ENCODE measurements around the gene GRIK1.

The GRIK1 gene

GRCh38 chr21:29638761-29639327 is 301.0 kb downstream of the GRIK1 start:
- no peak for DNase-seq (ENCODE audit: low spot score in 2 of 2)
- no peaks in the 10 kb centered on the region for H3K9me3 ChIP-seq
- no peaks in the 10 kb centered on the region for H3K4me1 ChIP-seq
- H3K36me3 ChIP-seq (replicated peaks), result no peaks in the 10 kb centered on the region
- H3K4me3 ChIP-seq, result no peak overlapping the region
- no peaks in the 10 kb centered on the region for H3K27me3 ChIP-seq (ENCODE audit: low read depth)
- in situ Hi-C loops (cut with MboI; ENCODE audit: low sequenced_read_pairs), result no loop called here

GRCh38 chr21:29638138-29638537 is 301.7 kb downstream of the GRIK1 start:
- DNase-seq (ENCODE audit: low spot score in 2 of 2), result no peak
- Histone ChIP-seq H3K9me3 (no peaks in the 10 kb centered on the region), H3K4me3 (no peak overlapping the region), H3K36me3 (replicated peaks) (no peaks in the 10 kb centered on the region), H3K4me1 (no peaks in the 10 kb centered on the region), H3K27me3 (ENCODE audit: low read depth) (no peaks in the 10 kb centered on the region)
- in situ Hi-C loops (cut with MboI; ENCODE audit: low sequenced_read_pairs), result no loop called here

GRCh38 chr21:29637553-29637952 is 302.2 kb downstream of the GRIK1 start:
- Histone ChIP-seq H3K9me3 (no peaks in the 10 kb centered on the region), H3K4me3 (no peak overlapping the region), H3K36me3 (replicated peaks) (no peaks in the 10 kb centered on the region), H3K27me3 (ENCODE audit: low read depth) (no peaks in the 10 kb centered on the region), H3K4me1 (no peaks in the 10 kb centered on the region)
- in situ Hi-C loops (cut with MboI; ENCODE audit: low sequenced_read_pairs), result no loop called here
- DNase-seq (ENCODE audit: low spot score in 2 of 2), result no peak

- no peak for DNase-seq (ENCODE audit: low spot score in 2 of 2)
- in situ Hi-C loops (cut with MboI; ENCODE audit: low sequenced_read_pairs), result no loop called here
- H3K9me3 ChIP-seq, result no peaks in the 10 kb centered on the region
- no peaks in the 10 kb centered on the region for H3K36me3 ChIP-seq (replicated peaks)
- H3K27me3 ChIP-seq (ENCODE audit: low read depth), result no peaks in the 10 kb centered on the region
- H3K4me3 ChIP-seq, result no peak overlapping the region
- H3K4me1 ChIP-seq, result no peaks in the 10 kb centered on the region
These were observed 302.7 kb downstream of the GRIK1 start for GRCh38 chr21:29637134-29637533.

GRCh38 chr21:29634418-29634817 is 305.4 kb downstream of the GRIK1 start:
- in situ Hi-C loops (cut with MboI; ENCODE audit: low sequenced_read_pairs), result no loop called here
- Histone ChIP-seq H3K27me3 (ENCODE audit: low read depth) (no peaks in the 10 kb centered on the region), H3K4me3 (no peak overlapping the region), H3K4me1 (no peaks in the 10 kb centered on the region), H3K9me3 (no peaks in the 10 kb centered on the region), H3K36me3 (replicated peaks) (no peaks in the 10 kb centered on the region)
- no peak for DNase-seq (ENCODE audit: low spot score in 2 of 2)

GRCh38 chr21:29633756-29634155 is 306.0 kb downstream of the GRIK1 start:
- DNase-seq (ENCODE audit: low spot score in 2 of 2), result no peak
- in situ Hi-C loops (cut with MboI; ENCODE audit: low sequenced_read_pairs), result no loop called here
- Histone ChIP-seq H3K27me3 (ENCODE audit: low read depth) (no peaks in the 10 kb centered on the region), H3K4me3 (no peak overlapping the region), H3K9me3 (no peaks in the 10 kb centered on the region), H3K36me3 (replicated peaks) (no peaks in the 10 kb centered on the region), H3K4me1 (no peaks in the 10 kb centered on the region)

- H3K4me3 ChIP-seq, result no peak overlapping the region
- in situ Hi-C loops (cut with MboI; ENCODE audit: low sequenced_read_pairs), result no loop called here
- DNase-seq (ENCODE audit: low spot score in 2 of 2), result no peak
- no peaks in the 10 kb centered on the region for H3K9me3 ChIP-seq
- no peaks in the 10 kb centered on the region for H3K4me1 ChIP-seq
- no peaks in the 10 kb centered on the region for H3K27me3 ChIP-seq (ENCODE audit: low read depth)
- no peaks in the 10 kb centered on the region for H3K36me3 ChIP-seq (replicated peaks)
These were observed 309.4 kb downstream of the GRIK1 start for GRCh38 chr21:29630441-29630840.

- H3K27me3 ChIP-seq (ENCODE audit: low read depth), result no peaks in the 10 kb centered on the region
- H3K4me3 ChIP-seq, result no peak overlapping the region
- no peak for DNase-seq (ENCODE audit: low spot score in 2 of 2)
- H3K36me3 ChIP-seq (replicated peaks), result no peaks in the 10 kb centered on the region
- H3K9me3 ChIP-seq, result no peaks in the 10 kb centered on the region
- no peaks in the 10 kb centered on the region for H3K4me1 ChIP-seq
- in situ Hi-C loops (cut with MboI; ENCODE audit: low sequenced_read_pairs), result no loop called here
These were observed 311.9 kb downstream of the GRIK1 start for GRCh38 chr21:29627905-29628304.

GRCh38 chr21:29626801-29627470 is 312.9 kb downstream of the GRIK1 start:
- no peaks in the 10 kb centered on the region for H3K4me1 ChIP-seq
- no peaks in the 10 kb centered on the region for H3K27me3 ChIP-seq (ENCODE audit: low read depth)
- in situ Hi-C loops (cut with MboI; ENCODE audit: low sequenced_read_pairs), result no loop called here
- DNase-seq (ENCODE audit: low spot score in 2 of 2), result no peak
- H3K4me3 ChIP-seq, result no peak overlapping the region
- no peaks in the 10 kb centered on the region for H3K36me3 ChIP-seq (replicated peaks)
- H3K9me3 ChIP-seq, result no peaks in the 10 kb centered on the region

- no peaks in the 10 kb centered on the region for H3K9me3 ChIP-seq
- H3K27me3 ChIP-seq (ENCODE audit: low read depth), result no peaks in the 10 kb centered on the region
- no peak overlapping the region for H3K4me3 ChIP-seq
- in situ Hi-C loops (cut with MboI; ENCODE audit: low sequenced_read_pairs), result no loop called here
- DNase-seq (ENCODE audit: low spot score in 2 of 2), result no peak
- H3K36me3 ChIP-seq (replicated peaks), result no peaks in the 10 kb centered on the region
- H3K4me1 ChIP-seq, result no peaks in the 10 kb centered on the region
These were observed 313.8 kb downstream of the GRIK1 start for GRCh38 chr21:29625990-29626389.

GRCh38 chr21:29624776-29625175 is 315.0 kb downstream of the GRIK1 start:
- no peaks in the 10 kb centered on the region for H3K27me3 ChIP-seq (ENCODE audit: low read depth)
- H3K36me3 ChIP-seq (replicated peaks), result no peaks in the 10 kb centered on the region
- H3K4me1 ChIP-seq, result no peaks in the 10 kb centered on the region
- in situ Hi-C loops (cut with MboI; ENCODE audit: low sequenced_read_pairs), result no loop called here
- no peaks in the 10 kb centered on the region for H3K9me3 ChIP-seq
- no peak for DNase-seq (ENCODE audit: low spot score in 2 of 2)
- no peak overlapping the region for H3K4me3 ChIP-seq

- no peaks in the 10 kb centered on the region for H3K36me3 ChIP-seq (replicated peaks)
- no peak overlapping the region for H3K4me3 ChIP-seq
- no peaks in the 10 kb centered on the region; the same call in 1 of the 2 replicates for H3K9me3 ChIP-seq
- in situ Hi-C loops (cut with MboI; ENCODE audit: low sequenced_read_pairs), result no loop called here
- DNase-seq (ENCODE audit: low spot score in 2 of 2), result no peak
- no peaks in the 10 kb centered on the region for H3K4me1 ChIP-seq
- H3K27me3 ChIP-seq (ENCODE audit: low read depth), result no peaks in the 10 kb centered on the region
These were observed 318.3 kb downstream of the GRIK1 start for GRCh38 chr21:29621525-29621924.

GRCh38 chr21:29616209-29616751 is 323.5 kb downstream of the GRIK1 start:
- in situ Hi-C loops (cut with MboI; ENCODE audit: low sequenced_read_pairs), result no loop called here
- H3K4me1 ChIP-seq, result no peaks in the 10 kb centered on the region
- H3K36me3 ChIP-seq (replicated peaks), result no peaks in the 10 kb centered on the region
- H3K27me3 ChIP-seq (ENCODE audit: low read depth), result no peaks in the 10 kb centered on the region
- H3K9me3 ChIP-seq, result no peaks in the 10 kb centered on the region; the same call in 1 of the 2 replicates
- DNase-seq (ENCODE audit: low spot score in 2 of 2), result no peak
- H3K4me3 ChIP-seq, result no peak overlapping the region

- no peak overlapping the region for H3K4me3 ChIP-seq
- no peak for DNase-seq (ENCODE audit: low spot score in 2 of 2)
- no peaks in the 10 kb centered on the region; the same call in 1 of the 2 replicates for H3K9me3 ChIP-seq
- H3K4me1 ChIP-seq, result no peaks in the 10 kb centered on the region
- H3K36me3 ChIP-seq (replicated peaks), result no peaks in the 10 kb centered on the region
- in situ Hi-C loops (cut with MboI; ENCODE audit: low sequenced_read_pairs), result no loop called here
- no peaks in the 10 kb centered on the region for H3K27me3 ChIP-seq (ENCODE audit: low read depth)
These were observed 325.9 kb downstream of the GRIK1 start for GRCh38 chr21:29613877-29614276.
